Large intestine (tissue), 3 donors: ENCODE measurements around the gene AGAP1. TPM values are rescaled to one million over a fixed set of nuclear protein-coding genes. Genes with fewer than 3 reads are reported as not detected.

Experiments
- DNase-seq, 2 donors: peaks; one replicate each; pipeline versions ENCODE4 v3.0.0 to v3.0.0-alpha.2; 2013
- H3K27ac ChIP-seq: one replicate; pipeline ENCODE4 v1.5.1; 2013; ENCODE audit warnings: low read length
- H3K27me3 ChIP-seq: 2 replicates; pipeline ENCODE4 v1.6.1; 2013; ENCODE audit warnings: low read length; ENCODE audit not compliant: control insufficient read depth, insufficient read depth
- H3K36me3 ChIP-seq: 2 replicates; pipeline ENCODE4 v1.6.1; 2013; ENCODE audit warnings: low read length; ENCODE audit not compliant: control insufficient read depth, insufficient read depth
- H3K4me1 ChIP-seq: one replicate; pipeline ENCODE4 v1.6.1; 2013; ENCODE audit warnings: low read length; ENCODE audit not compliant: control insufficient read depth, insufficient read depth
- H3K4me3 ChIP-seq: one replicate; pipeline ENCODE4 v1.5.1; 2013; ENCODE audit warnings: low read length
- H3K9me3 ChIP-seq: one replicate; pipeline ENCODE4 v1.6.1; 2013; ENCODE audit warnings: mild to moderate bottlenecking, low read depth, low read length, moderate library complexity; ENCODE audit not compliant: control insufficient read depth
- WGBS: methylation state at CpG from one replicate; pipeline ENCODE4 v1.1.5; 2013; ENCODE audit warnings: low lambda C conversion rate; ENCODE audit not compliant: insufficient coverage; 5-methylcytosine and 5-hydroxymethylcytosine counted together
- polyA plus RNA-seq: library from polyadenylated mRNA; unstranded; fragments of 120-200 nt; gene quantifications from one replicate; pipeline ENCODE4 v1.2.1, GENCODE V29; 2013

Gene AGAP1
- polyA plus RNA-seq, 1 donor, result 18.0 TPM

GRCh38 chr2:236106761-236107160 is 612.9 kb downstream of the AGAP1 start:
- Histone ChIP-seq H3K9me3 (no peaks in the 10 kb centered on the region), H3K4me1 (no peaks in the 10 kb centered on the region), H3K4me3 (no peak overlapping the region), H3K36me3 (peaks cover 4% of the 10 kb centered on the region), H3K27ac (no peak overlapping the region), H3K27me3 (no peaks in the 10 kb centered on the region)
- DNase-seq, result no peak
- no CpG with 5 or more reads among the region's 10 CpGs for WGBS

GRCh38 chr2:236107536-236107935 is 613.7 kb downstream of the AGAP1 start:
- Histone ChIP-seq H3K27me3 (no peaks in the 10 kb centered on the region), H3K27ac (no peak overlapping the region), H3K36me3 (peaks cover 4% of the 10 kb centered on the region), H3K4me3 (no peak overlapping the region), H3K9me3 (no peaks in the 10 kb centered on the region), H3K4me1 (no peaks in the 10 kb centered on the region)
- WGBS, result no CpG with 5 or more reads among the region's 11 CpGs
- no peak for DNase-seq

- Histone ChIP-seq H3K4me3 (no peak overlapping the region), H3K27ac (no peak overlapping the region), H3K36me3 (peaks cover 4% of the 10 kb centered on the region), H3K4me1 (no peaks in the 10 kb centered on the region), H3K27me3 (no peaks in the 10 kb centered on the region), H3K9me3 (no peaks in the 10 kb centered on the region)
- no peak for DNase-seq
- WGBS, result no CpG with 5 or more reads among the region's 20 CpGs
These were observed 614.2 kb downstream of the AGAP1 start for GRCh38 chr2:236107942-236108625.

- WGBS, result no CpG with 5 or more reads among the region's 5 CpGs
- H3K9me3 ChIP-seq, result no peaks in the 10 kb centered on the region
These were observed 615.2 kb downstream of the AGAP1 start for GRCh38 chr2:236109061-236109460.

GRCh38 chr2:236109473-236109872 is 615.6 kb downstream of the AGAP1 start:
- Histone ChIP-seq H3K27ac (no peak overlapping the region), H3K4me3 (no peak overlapping the region), H3K9me3 (no peaks in the 10 kb centered on the region), H3K27me3 (no peaks in the 10 kb centered on the region), H3K4me1 (no peaks in the 10 kb centered on the region), H3K36me3 (peaks cover 4% of the 10 kb centered on the region)
- no CpG with 5 or more reads among the region's 21 CpGs for WGBS
- DNase-seq, result no peak

More at GRCh38 chr2:236109061-236109460, 615.2 kb downstream of the AGAP1 start:
- Histone ChIP-seq H3K4me3 (no peak overlapping the region), H3K4me1 (no peaks in the 10 kb centered on the region), H3K36me3 (peaks cover 4% of the 10 kb centered on the region), H3K27me3 (no peaks in the 10 kb centered on the region), H3K27ac (no peak overlapping the region)
- DNase-seq, result no peak

GRCh38 chr2:236112466-236112865 is 618.6 kb downstream of the AGAP1 start:
- no peaks in the 10 kb centered on the region for H3K27me3 ChIP-seq
- no peaks in the 10 kb centered on the region for H3K36me3 ChIP-seq
- no peak overlapping the region for H3K4me3 ChIP-seq
- no peaks in the 10 kb centered on the region for H3K9me3 ChIP-seq
- H3K4me1 ChIP-seq, result no peaks in the 10 kb centered on the region
- WGBS, result 100% methylated on average over 2 of the region's 14 CpGs
- no peak for DNase-seq
- H3K27ac ChIP-seq, result no peak overlapping the region

GRCh38 chr2:236113425-236113824 is 619.6 kb downstream of the AGAP1 start:
- DNase-seq, result no peak
- no CpG with 5 or more reads among the region's 8 CpGs for WGBS
- no peaks in the 10 kb centered on the region for H3K9me3 ChIP-seq
- no peaks in the 10 kb centered on the region for H3K4me1 ChIP-seq
- H3K36me3 ChIP-seq, result no peaks in the 10 kb centered on the region
- no peaks in the 10 kb centered on the region for H3K27me3 ChIP-seq
- no peak overlapping the region for H3K27ac ChIP-seq
- H3K4me3 ChIP-seq, result no peak overlapping the region

GRCh38 chr2:236113948-236114347 is 620.1 kb downstream of the AGAP1 start:
- WGBS, result no CpG with 5 or more reads among the region's 13 CpGs
- H3K9me3 ChIP-seq, result no peaks in the 10 kb centered on the region
- DNase-seq, result no peak

GRCh38 chr2:236114959-236115358 is 621.1 kb downstream of the AGAP1 start:
- Histone ChIP-seq H3K27ac (no peak overlapping the region), H3K27me3 (no peaks in the 10 kb centered on the region), H3K36me3 (no peaks in the 10 kb centered on the region), H3K9me3 (no peaks in the 10 kb centered on the region), H3K4me1 (no peaks in the 10 kb centered on the region), H3K4me3 (no peak overlapping the region)
- no peak for DNase-seq
- WGBS, result no CpG with 5 or more reads among the region's 15 CpGs

More at GRCh38 chr2:236113948-236114347, 620.1 kb downstream of the AGAP1 start:
- Histone ChIP-seq H3K27ac (no peak overlapping the region), H3K27me3 (no peaks in the 10 kb centered on the region), H3K4me1 (no peaks in the 10 kb centered on the region), H3K4me3 (no peak overlapping the region), H3K36me3 (no peaks in the 10 kb centered on the region)

GRCh38 chr2:236117401-236117800 is 623.6 kb downstream of the AGAP1 start:
- peaks cover 4% of the 10 kb centered on the region for H3K9me3 ChIP-seq
- 89% methylated on average over 5 of the region's 10 CpGs for WGBS
- no peaks in the 10 kb centered on the region for H3K27me3 ChIP-seq
- no peaks in the 10 kb centered on the region for H3K4me1 ChIP-seq
- H3K4me3 ChIP-seq, result no peak overlapping the region
- no peak for DNase-seq
- no peak overlapping the region for H3K27ac ChIP-seq
- peaks cover 9% of the 10 kb centered on the region for H3K36me3 ChIP-seq

GRCh38 chr2:236117861-236118269 is 624.0 kb downstream of the AGAP1 start:
- Histone ChIP-seq H3K36me3 (peaks cover 9% of the 10 kb centered on the region), H3K27ac (no peak overlapping the region), H3K4me3 (no peak overlapping the region), H3K4me1 (no peaks in the 10 kb centered on the region), H3K27me3 (no peaks in the 10 kb centered on the region), H3K9me3 (peaks cover 4% of the 10 kb centered on the region)
- peak in 1 of 2 donors; percentile 15 for DNase-seq
- WGBS, result 34% methylated on average over 3 of the region's 10 CpGs
